Measurements from ENCODE around the gene CHRDL2. TPM values are rescaled to one million over a fixed set of nuclear protein-coding genes. Genes with fewer than 3 reads are reported as not detected.

CHRDL2 gene
- total and polyA plus RNA-seq, 2 donors (not counting 1 experiment from before 2014, with no cell fraction given) = 0.24 TPM; not detected in 1

GRCh38 chr11:74746868-74747267 lies 15.6 kb upstream of the CHRDL2 start:
- H3K27ac Mint-ChIP-seq = no peak overlapping the region
- Histone ChIP-seq H3K9ac (ENCODE audit: low read length) (no peak overlapping the region), H2AFZ (ENCODE audit: insufficient read depth, low read depth, low read length, poor library complexity, severe bottlenecking) (no peak overlapping the region), H3K27ac (ENCODE audit: low read length in 2 of 2) (no peak overlapping the region), H3K27me3 (replicated peaks in 1 of 4; ENCODE audit: control extremely low read depth in 1 of 4, control insufficient read depth in 3 of 4, insufficient read depth in 4 of 4, low read length in 3 of 4) (no peaks in the 10 kb centered on the region), H3K79me2 (ENCODE audit: control insufficient read depth, insufficient read depth, low read length) (peaks cover 58% of the 10 kb centered on the region), H3K4me2 (replicated peaks; ENCODE audit: low read depth, low read length, poor library complexity, severe bottlenecking) (no peak overlapping the region), H3K4me3 (ENCODE audit: control extremely low read depth in 1 of 5, extremely low read depth in 1 of 5, insufficient read depth in 1 of 5, low read depth in 2 of 5, low read length in 4 of 5) (no peak overlapping the region), H4K20me1 (ENCODE audit: control insufficient read depth, insufficient read depth, low read length, poor library complexity, severe bottlenecking) (no peaks in the 10 kb centered on the region), H3K4me1 (ENCODE audit: control insufficient read depth in 2 of 2, insufficient read depth in 2 of 2, low read length in 2 of 2) (peaks cover 19 to 24% of the 10 kb centered on the region in 2 donors), H3K36me3 (replicated peaks in 1 of 2; ENCODE audit: control extremely low read depth in 1 of 2, control insufficient read depth in 1 of 2, extremely low read depth in 1 of 2, insufficient read depth in 2 of 2, low read length in 1 of 2) (no peaks in the 10 kb centered on the region), H3K9me3 (ENCODE audit: control extremely low read depth in 1 of 3, control insufficient read depth in 2 of 3, insufficient read depth in 1 of 3, low read length in 2 of 3) (no peaks in the 10 kb centered on the region)
- peaks cover 30% of the 10 kb centered on the region for H3K4me1 Mint-ChIP-seq
- DNase-seq (no peak), ATAC-seq (ENCODE audit: low read depth) (no peak)
- no peaks in the 10 kb centered on the region for H3K27me3 Mint-ChIP-seq
- whole genome bisulfite sequencing (ENCODE audit: insufficient coverage) = 100% methylated on average over 1 of the region's 3 CpGs
- intact Hi-C loops (cut with micrococcal nuclease) = loop anchor here (5.0 kb wide), 2 partner anchors 575 to 1150 kb away; partner anchors contain the start of genes C2CD3, FAM168A and PPME1
- TF ChIP-seq EZH2 (IDR thresholded peaks at IDR 0.05; ENCODE audit: borderline replicate concordance, insufficient read depth, low read depth, low read length, poor library complexity, severe bottlenecking) (no peak), CTCF (IDR thresholded peaks at IDR 0.05) (no peak)
- no peaks in the 10 kb centered on the region for H3K9me3 Mint-ChIP-seq (ENCODE audit: insufficient read depth)
- ChIA-PET POLR2A (no interaction called here), CTCF (interaction anchor here (1.0 to 1.7 kb wide), 2 partner anchors 7 to 9 kb away, joined by 3 to 11 read pairs; no protein-coding TSS in a partner anchor)
- H3K4me3 Mint-ChIP-seq = no peak overlapping the region

- peaks cover 37% of the 10 kb centered on the region for H3K79me2 ChIP-seq (ENCODE audit: control insufficient read depth, insufficient read depth, low read length)
- H3K9me3 ChIP-seq (ENCODE audit: control extremely low read depth in 1 of 3, control insufficient read depth in 2 of 3, insufficient read depth in 1 of 3, low read length in 2 of 3) = no peaks in the 10 kb centered on the region
- ATAC-seq (ENCODE audit: low read depth) = no peak
- no peak overlapping the region for H3K4me2 ChIP-seq (replicated peaks; ENCODE audit: low read depth, low read length, poor library complexity, severe bottlenecking)
- no peaks in the 10 kb centered on the region for H3K36me3 ChIP-seq (replicated peaks in 1 of 2; ENCODE audit: control extremely low read depth in 1 of 2, control insufficient read depth in 1 of 2, extremely low read depth in 1 of 2, insufficient read depth in 2 of 2, low read length in 1 of 2)
- H3K27me3 ChIP-seq (replicated peaks in 1 of 4; ENCODE audit: control extremely low read depth in 1 of 4, control insufficient read depth in 3 of 4, insufficient read depth in 4 of 4, low read length in 3 of 4) = peaks cover 0 to 6% (median 0%) of the 10 kb centered on the region in 4 experiments
- no peak overlapping the region for H2AFZ ChIP-seq (ENCODE audit: insufficient read depth, low read depth, low read length, poor library complexity, severe bottlenecking)
- no peak for DNase-seq
- ChIA-PET POLR2A (interaction anchor here (0.5 kb wide), 1 partner anchor 32 kb away, joined by 7 read pairs; no protein-coding TSS in a partner anchor), CTCF (interaction anchor here (0.8 to 1.2 kb wide), 2 partner anchors 17 to 18 kb away, joined by 3 to 4 read pairs; no protein-coding TSS in a partner anchor)
- no peak overlapping the region for H3K9ac ChIP-seq (ENCODE audit: low read length)
- Mint-ChIP-seq H3K27me3 (peaks cover 5% of the 10 kb centered on the region), H3K4me3 (no peak overlapping the region), H3K27ac (no peak overlapping the region), H3K4me1 (peaks cover 16% of the 10 kb centered on the region), H3K9me3 (ENCODE audit: insufficient read depth) (no peaks in the 10 kb centered on the region)
- H3K4me1 ChIP-seq (ENCODE audit: control insufficient read depth in 2 of 2, insufficient read depth in 2 of 2, low read length in 2 of 2) = peaks cover 9 to 12% of the 10 kb centered on the region in 2 donors
- H3K27ac ChIP-seq (ENCODE audit: low read length in 2 of 2) = no peak overlapping the region
- H3K4me3 ChIP-seq (ENCODE audit: control extremely low read depth in 1 of 5, extremely low read depth in 1 of 5, insufficient read depth in 1 of 5, low read depth in 2 of 5, low read length in 4 of 5) = no peak overlapping the region
- intact Hi-C loops (cut with micrococcal nuclease) = no loop called here
- TF ChIP-seq EZH2 (IDR thresholded peaks at IDR 0.05; ENCODE audit: borderline replicate concordance, insufficient read depth, low read depth, low read length, poor library complexity, severe bottlenecking) (no peak), CTCF (IDR thresholded peaks at IDR 0.05) (no peak)
- 86% methylated on average over 3 of the region's 4 CpGs for WGBS (ENCODE audit: insufficient coverage)
- no peaks in the 10 kb centered on the region for H4K20me1 ChIP-seq (ENCODE audit: control insufficient read depth, insufficient read depth, low read length, poor library complexity, severe bottlenecking)
Measured at GRCh38 chr11:74744277-74744676, 13.1 kb upstream of the CHRDL2 start.
